Stimulated activated CD8-positive, alpha-beta memory T cell treated with anti-CD3 and anti-CD28 coated beads, Interleukin-12 subunit alpha, Interleukin-12 subunit beta, amount 100 ng/mL, for 24 hours (primary cell): ENCODE results near the gene CCDC187.

Experiments
- DNase-seq: peaks from one replicate; pipeline ENCODE4 v3.0.0-alpha.2; 2020; ENCODE audit errors: extremely low read depth

CCDC187 gene

GRCh38 chr9:136312436-136312835 is 8.5 kb upstream of the CCDC187 start:
- no peak for DNase-seq

GRCh38 chr9:136312009-136312375 is 8.1 kb upstream of the CCDC187 start:
- no peak for DNase-seq

- DNase-seq, result no peak
Observed at GRCh38 chr9:136311051-136312008, 7.4 kb upstream of the CCDC187 start.

DNA sequence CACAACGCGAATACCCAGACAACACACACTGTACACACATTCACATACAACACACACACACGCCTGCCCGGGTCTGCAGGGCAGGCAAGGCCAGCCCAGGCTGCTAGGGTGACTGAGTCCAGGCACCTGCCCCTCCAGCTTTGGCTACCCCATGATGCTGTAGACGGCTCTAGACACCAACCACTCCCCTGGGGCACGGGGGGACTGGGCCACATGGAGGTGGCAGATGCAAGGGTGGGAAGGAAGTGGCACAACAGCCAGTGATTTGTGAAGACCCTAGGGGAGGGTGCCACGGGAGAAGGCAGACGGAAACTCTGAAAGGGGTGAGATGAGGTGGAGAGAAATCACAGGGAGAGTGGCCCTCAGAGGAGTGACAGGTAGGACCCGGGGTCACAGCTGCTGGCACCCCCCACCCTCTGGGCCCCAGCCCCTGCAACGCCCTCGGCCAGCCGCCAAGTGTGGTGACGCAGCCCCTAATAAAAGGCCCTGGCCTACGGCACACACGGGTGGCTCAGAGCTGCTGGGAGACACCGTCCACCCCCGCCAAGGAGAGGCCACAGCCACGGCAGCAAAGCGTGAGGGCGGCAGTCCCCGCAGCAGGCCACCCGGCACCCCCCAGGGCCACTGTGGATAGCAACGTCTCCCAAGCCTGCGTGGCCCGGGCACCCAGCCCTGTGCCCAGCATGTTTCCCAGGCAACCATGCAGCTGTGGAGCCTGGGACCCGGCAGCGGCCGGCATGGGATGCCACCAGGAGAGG is 6.6 kb upstream of the CCDC187 start:
- DNase-seq, result no peak

DNA sequence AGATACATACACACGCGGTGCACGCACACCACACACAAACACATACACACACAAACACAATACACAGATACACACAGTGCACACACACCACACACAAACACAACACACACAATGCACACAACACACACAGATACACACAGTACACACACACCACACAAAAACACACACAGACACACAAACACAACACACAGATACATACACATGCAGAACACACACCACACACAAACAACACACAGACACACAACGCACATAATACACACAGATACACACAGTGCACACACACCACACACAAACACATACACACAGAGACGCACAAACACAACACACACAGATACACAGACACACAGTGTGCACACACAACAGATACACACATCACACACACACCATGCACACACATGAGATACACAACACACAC is 5.9 kb upstream of the CCDC187 start:
- DNase-seq, result no peak

GRCh38 chr9:136309101-136309801 is 5.4 kb upstream of the CCDC187 start:
- no peak for DNase-seq

- DNase-seq, result no peak
Observed at GRCh38 chr9:136308702-136309053, 4.8 kb upstream of the CCDC187 start.

DNA sequence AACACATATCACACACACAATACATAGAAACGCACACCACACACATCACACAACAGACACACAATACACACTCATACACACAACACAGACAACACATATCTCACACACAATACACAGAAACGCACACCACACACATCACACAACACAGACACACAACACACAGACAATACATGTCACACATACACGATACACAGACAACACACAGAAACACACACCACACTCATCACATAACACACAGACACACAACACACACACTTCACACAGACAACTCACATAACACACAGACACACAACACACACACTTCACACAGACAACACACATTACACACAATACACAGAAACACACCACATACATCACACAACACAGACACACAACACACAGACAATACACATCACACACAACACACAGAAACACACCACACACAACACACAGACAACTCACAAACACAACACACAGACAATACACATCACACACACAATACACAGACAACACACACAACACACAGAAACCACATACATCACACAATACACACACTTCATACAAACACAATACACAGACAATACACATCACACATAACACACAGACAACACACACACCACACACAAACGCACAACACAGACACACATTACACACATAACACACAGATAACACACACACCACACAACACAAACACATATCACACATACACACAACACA is 4.3 kb upstream of the CCDC187 start:
- DNase-seq, result no peak

- DNase-seq, result no peak
Observed at GRCh38 chr9:136307215-136307750, 3.4 kb upstream of the CCDC187 start.

DNA sequence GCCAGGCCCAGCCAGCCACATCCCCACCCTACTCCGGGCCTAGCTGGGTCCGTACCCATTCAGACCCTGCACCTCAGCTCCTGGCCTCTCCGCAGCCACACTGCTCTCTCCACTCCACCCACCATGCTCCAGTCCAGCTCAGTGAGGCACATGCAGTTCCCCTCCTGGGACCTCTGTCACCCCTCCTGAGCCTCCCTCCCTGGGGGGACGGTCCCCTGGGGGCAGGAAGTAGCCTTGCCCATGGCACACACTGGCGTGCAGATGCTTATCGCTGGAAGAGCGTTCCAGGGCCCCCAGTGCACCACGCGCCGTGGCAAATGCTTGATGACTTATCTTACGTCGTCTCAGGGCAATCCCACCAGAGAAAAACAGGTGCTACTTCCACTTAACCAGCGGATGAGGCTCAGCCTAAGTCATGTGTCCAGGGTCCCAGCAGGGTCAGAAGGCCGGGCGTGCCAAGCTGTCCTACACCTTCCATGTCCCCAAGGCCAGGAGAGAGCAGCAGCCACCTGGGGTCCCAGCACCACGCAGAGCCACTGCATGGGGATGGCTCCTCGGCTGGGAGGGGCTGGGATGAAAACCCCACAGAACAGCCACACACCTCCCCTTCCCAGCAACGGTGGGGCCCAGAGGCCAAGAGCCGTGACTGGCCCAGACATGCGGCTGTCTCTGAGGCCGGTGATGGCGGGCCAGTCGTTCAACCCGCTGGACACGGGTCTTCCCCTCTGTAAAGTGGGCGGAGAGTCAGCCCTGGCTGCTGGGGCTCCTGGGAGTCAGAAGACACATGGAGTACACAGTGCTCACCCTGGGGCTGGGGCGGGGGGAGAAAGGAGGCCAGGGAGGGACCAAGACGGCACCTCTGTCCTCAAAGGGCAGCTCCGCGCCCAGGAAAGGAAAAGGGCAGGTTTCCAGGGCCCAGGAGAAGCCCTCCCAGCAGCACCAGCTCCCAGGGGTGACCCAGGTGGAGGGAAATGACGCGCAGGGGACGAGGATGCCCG is 2.6 kb upstream of the CCDC187 start:
- DNase-seq, result no peak

GRCh38 chr9:136305804-136306203 is 1.9 kb upstream of the CCDC187 start:
- no peak for DNase-seq

DNA sequence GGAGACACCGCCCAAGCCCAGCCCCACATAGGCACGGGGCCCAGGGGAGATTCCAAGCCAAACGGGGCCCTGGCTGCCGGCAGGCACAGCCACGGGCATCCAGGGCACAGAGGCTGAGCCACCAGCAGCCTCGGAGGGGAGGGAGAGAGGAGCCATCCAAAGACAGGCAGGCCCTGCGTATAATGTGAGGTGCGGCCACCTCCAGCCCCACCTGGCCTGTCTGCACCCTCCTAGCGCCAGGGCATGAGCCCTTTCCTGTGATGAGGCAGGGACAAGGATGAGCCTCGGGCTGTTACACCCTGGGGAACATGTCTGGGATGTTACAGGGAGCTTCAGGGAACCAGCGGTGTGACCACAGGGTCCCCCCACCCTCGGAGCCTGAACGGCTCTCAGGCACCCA is 1.1 kb upstream of the CCDC187 start:
- no peak for DNase-seq

- no peak for DNase-seq
Observed at GRCh38 chr9:136304456-136304855, 562 bp upstream of the CCDC187 start.

GRCh38 chr9:136303066-136303824 is 649 bp downstream of the CCDC187 start:
- DNase-seq, result no peak

DNA sequence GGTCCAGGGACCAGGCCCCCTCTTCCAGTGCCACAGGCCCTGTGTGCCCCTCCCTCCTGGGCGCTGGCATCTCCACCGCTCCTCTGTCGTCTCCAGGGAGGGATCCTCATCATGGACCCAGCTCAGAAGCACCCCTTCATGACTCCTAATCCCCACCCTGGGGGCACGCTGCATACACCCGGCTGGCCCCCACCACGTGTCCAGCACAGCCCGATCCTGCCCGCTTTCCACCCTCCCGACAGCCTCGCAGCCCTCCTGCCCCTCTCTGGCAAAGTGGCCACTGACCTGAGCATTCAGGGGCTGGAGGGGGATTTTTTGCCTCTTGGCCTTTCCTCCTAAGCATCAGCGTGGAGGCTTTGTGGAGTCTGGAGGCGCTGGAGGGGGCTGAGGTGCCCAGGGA is 1.4 kb downstream of the CCDC187 start:
- no peak for DNase-seq

- DNase-seq, result no peak
Observed at GRCh38 chr9:136300866-136301265, 3.0 kb downstream of the CCDC187 start.

GRCh38 chr9:136300016-136300545 is 3.8 kb downstream of the CCDC187 start:
- no peak for DNase-seq

DNA sequence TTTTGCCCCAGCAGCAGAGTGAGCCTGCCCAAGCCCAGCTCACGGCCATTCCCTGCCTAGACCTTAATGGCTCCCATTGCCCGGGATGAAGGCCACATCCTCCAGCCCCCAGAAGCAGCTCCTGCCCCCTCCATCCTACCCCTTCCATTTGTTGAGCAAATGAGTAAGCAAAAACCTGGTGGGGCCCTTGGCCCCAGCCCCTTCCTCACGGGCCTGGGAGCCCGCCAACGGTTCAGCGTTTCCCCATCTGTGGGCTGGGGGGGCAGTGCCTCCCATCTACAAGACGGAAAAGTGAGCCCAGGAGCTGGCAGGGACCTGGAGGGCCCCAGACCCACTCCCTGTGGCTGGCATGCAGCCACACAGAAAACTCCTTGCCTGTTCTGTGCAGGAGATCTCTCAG is 4.4 kb downstream of the CCDC187 start:
- DNase-seq, result no peak

- no peak for DNase-seq
Observed at GRCh38 chr9:136299116-136299515, 4.8 kb downstream of the CCDC187 start.
